ENCODE results near the gene TMPRSS6. TPM values are rescaled to one million over a fixed set of nuclear protein-coding genes. Genes with fewer than 3 reads are reported as not detected.

The TMPRSS6 gene
- total and polyA plus RNA-seq, 2 of the 8 experiments (the other 6 are each of a cell fraction or from before 2014, with no cell fraction given) = 0.02 TPM; not detected in 1

- no peak overlapping the region for H4K8ac ChIP-seq (ENCODE audit: extremely low read depth, insufficient read depth, low read length)
- no peaks in the 10 kb centered on the region for H3K36me3 ChIP-seq (ENCODE audit: control insufficient read depth in 2 of 4, insufficient read depth in 4 of 4, low read length in 3 of 4)
- no peak overlapping the region for H4K5ac ChIP-seq (ENCODE audit: insufficient read length, low read depth, low read length)
- no peak overlapping the region for H2AFZ ChIP-seq (ENCODE audit: low read length)
- DNase-seq (ENCODE audit: low read depth in 1 of 2, low spot score in 2 of 2) (no peak), FAIRE-seq (no peak)
- H3K27me3 ChIP-seq (replicated peaks in 1 of 4; ENCODE audit: control insufficient read depth in 3 of 4, extremely low read depth in 1 of 4, insufficient read depth in 3 of 4, low read length in 3 of 4) = peaks cover 0 to 8% (median 1%) of the 10 kb centered on the region in 4 experiments; a peak in 1 of 7 replicates
- ChIA-PET CTCF (ENCODE audit: partially characterized antibody) (interaction anchor here (0.9 to 3.6 kb wide), 6 partner anchors 8 to 40 kb away, joined by 3 to 14 read pairs (median 4); no protein-coding TSS in a partner anchor), POLR2A (ENCODE audit: partially characterized antibody) (interaction anchor here (0.7 to 1.6 kb wide), 3 partner anchors 35 to 82 kb away, joined by 3 read pairs; partner anchors contain the start of gene TST)
- no peak overlapping the region for H3K4me3 ChIP-seq (ENCODE audit: extremely low read depth in 1 of 4, insufficient read depth in 2 of 4, low read depth in 3 of 4, low read length in 4 of 4)
- H2BK15ac ChIP-seq (ENCODE audit: low read length) = no peak overlapping the region
- no peak overlapping the region for H3K14ac ChIP-seq (ENCODE audit: insufficient read length)
- H3K23me2 ChIP-seq (ENCODE audit: low read depth, low read length) = no peaks in the 10 kb centered on the region
- no peaks in the 10 kb centered on the region for H3K79me1 ChIP-seq (ENCODE audit: low read depth, low read length)
- H4K20me1 ChIP-seq (replicated peaks in 1 of 2; ENCODE audit: control insufficient read depth in 1 of 2, insufficient read depth in 2 of 2, low read length in 2 of 2) = no peaks in the 10 kb centered on the region
- H2BK12ac ChIP-seq (ENCODE audit: low read depth, low read length) = no peak overlapping the region
- H3K4me1 ChIP-seq (replicated peaks in 1 of 4; ENCODE audit: control insufficient read depth in 3 of 4, insufficient read depth in 4 of 4, low read length in 3 of 4) = no peaks in the 10 kb centered on the region; a peak in 1 of 7 replicates
- H3K27ac ChIP-seq (ENCODE audit: low read depth, low read length) = no peak overlapping the region
- H2BK5ac ChIP-seq (ENCODE audit: low read depth, low read length) = no peak overlapping the region
- H3K9me3 ChIP-seq (ENCODE audit: insufficient read depth in 2 of 2, low read depth in 1 of 2, low read length in 1 of 2) = no peaks in the 10 kb centered on the region
- H3K4ac ChIP-seq (replicated peaks; ENCODE audit: insufficient read length, low read depth, low read length) = peak overlapping the region; percentile 38
- no peak overlapping the region for H2AK5ac ChIP-seq (ENCODE audit: low read depth, low read length)
- H3K4me2 ChIP-seq (ENCODE audit: insufficient read depth in 1 of 2, low read depth in 2 of 2, low read length in 2 of 2) = no peak overlapping the region
- H4K91ac ChIP-seq (replicated peaks; ENCODE audit: insufficient read length, low read length) = no peak overlapping the region
- TF ChIP-seq CEBPB (IDR thresholded peaks at IDR 0.05; ENCODE audit: low read depth, low read length) (no peak), SP2 (IDR thresholded peaks at IDR 0.05; ENCODE audit: low read length) (no peak), BACH1 (IDR thresholded peaks at IDR 0.05; ENCODE audit: low read length) (no peak), SIRT6 (IDR thresholded peaks at IDR 0.05; ENCODE audit: low read length) (no peak), SUZ12 (IDR thresholded peaks at IDR 0.05; ENCODE audit: low read length) (no peak), HDAC6 (IDR thresholded peaks at IDR 0.05; ENCODE audit: low read depth, low read length) (no peak)
- H3K56ac ChIP-seq (replicated peaks; ENCODE audit: insufficient read length, low read depth, low read length) = no peak overlapping the region
- no peaks in the 10 kb centered on the region for H3K79me2 ChIP-seq (ENCODE audit: control insufficient read depth in 1 of 2, insufficient read depth in 2 of 2, low read length in 2 of 2)
- no peak overlapping the region for H3K23ac ChIP-seq (ENCODE audit: insufficient read length)
- 77% methylated on average over 8 of the region's 8 CpGs; no CpG with 5 or more reads in 1 of the 2 experiments for WGBS, 2 experiments (ENCODE audit: extremely low coverage in 1 of 2, insufficient coverage in 1 of 2, insufficient read length in 1 of 2, insufficient replicate concordance in 2 of 2, low coverage in 1 of 2, low lambda C conversion rate in 2 of 2, missing lambda C conversion rate in 1 of 2)
- no peak overlapping the region for H3K18ac ChIP-seq (ENCODE audit: extremely low read depth, low read length)
- no peak overlapping the region for H2BK120ac ChIP-seq (replicated peaks; ENCODE audit: low read depth, low read length)
- H3K9ac ChIP-seq (replicated peaks in 1 of 4; ENCODE audit: extremely low read depth in 1 of 4, low read depth in 3 of 4, low read length in 3 of 4) = no peak overlapping the region
- H2BK20ac ChIP-seq (ENCODE audit: low read length) = no peak overlapping the region
These were observed 8.9 kb downstream of the TMPRSS6 start for GRCh38 chr22:37100589-37101127.
